H9 (cell line): ENCODE measurements around the gene SIM1. TPM values are rescaled to one million over a fixed set of nuclear protein-coding genes. Genes with fewer than 3 reads are reported as not detected.

Source experiments
- DNase-seq: peaks from one replicate; pipeline ENCODE4 v3.0.0-alpha.2; 2017
- H2AFZ ChIP-seq: one replicate; pipeline ENCODE4 v1.6.1; 2013; ENCODE audit warnings: mild to moderate bottlenecking, low read length, control low read depth, moderate library complexity
- H2AK5ac ChIP-seq: 2 replicates; pipeline ENCODE4 v1.6.1; 2013; ENCODE audit warnings: low read length, control low read depth, mixed read lengths; ENCODE audit not compliant: insufficient read length
- H2BK120ac ChIP-seq: one replicate; pipeline ENCODE4 v1.6.1; 2013; ENCODE audit warnings: low read depth, mild to moderate bottlenecking, low read length, control low read depth, inconsistent platforms; ENCODE audit not compliant: poor library complexity, severe bottlenecking
- H2BK12ac ChIP-seq: 2 replicates; pipeline ENCODE4 v1.6.1; 2013; ENCODE audit warnings: low read length, control low read depth, mixed read lengths, low read depth; ENCODE audit not compliant: insufficient read length
- H2BK15ac ChIP-seq: 2 replicates; pipeline ENCODE4 v1.6.1; 2013; ENCODE audit warnings: low read depth, low read length, control low read depth
- H2BK20ac ChIP-seq: one replicate; pipeline ENCODE4 v1.6.1; 2013; ENCODE audit warnings: low read depth, mild to moderate bottlenecking, low read length, control low read depth, inconsistent platforms; ENCODE audit not compliant: poor library complexity, severe bottlenecking
- H2BK5ac ChIP-seq: 2 replicates; pipeline ENCODE4 v1.6.1; 2013; ENCODE audit warnings: low read length, control low read depth, mixed read lengths; ENCODE audit not compliant: insufficient read length
- H3K14ac ChIP-seq: 2 replicates; pipeline ENCODE4 v1.6.1; 2013; ENCODE audit warnings: low read length, control low read depth; ENCODE audit not compliant: insufficient read depth
- H3K18ac ChIP-seq: 2 replicates; pipeline ENCODE4 v1.6.1; 2013; ENCODE audit warnings: low read depth, mild to moderate bottlenecking, mixed read lengths, low read length, control low read depth; ENCODE audit not compliant: insufficient read length
- H3K23ac ChIP-seq: 2 replicates; pipeline ENCODE4 v1.6.1; 2013; ENCODE audit warnings: low read length, control low read depth, mixed read lengths, low read depth; ENCODE audit not compliant: insufficient read length
- H3K23me2 ChIP-seq: 2 replicates; pipeline ENCODE4 v1.6.1; 2013; ENCODE audit warnings: low read depth, mild to moderate bottlenecking, mixed read lengths, low read length, control low read depth; ENCODE audit not compliant: insufficient read length, poor library complexity, severe bottlenecking
- H3K27ac ChIP-seq: 2 replicates; pipeline ENCODE4 v1.5.1; 2013; ENCODE audit warnings: low read length, control low read depth, mixed read lengths, low read depth; ENCODE audit not compliant: insufficient read length
- H3K27me3 ChIP-seq: 2 replicates; pipeline ENCODE4 v1.6.1; 2013; ENCODE audit warnings: low read length, control low read depth, inconsistent platforms; ENCODE audit not compliant: insufficient read depth
- H3K4ac ChIP-seq: 2 replicates; pipeline ENCODE4 v1.6.1; 2013; ENCODE audit warnings: low read depth, mild to moderate bottlenecking, control low read depth, inconsistent platforms, low read length, moderate library complexity
- H3K4me1 ChIP-seq: 2 replicates; pipeline ENCODE4 v1.6.1; 2013; ENCODE audit warnings: low read length, control low read depth, inconsistent platforms; ENCODE audit not compliant: insufficient read depth
- H3K4me2 ChIP-seq: 2 replicates; pipeline ENCODE4 v1.6.1; 2013; ENCODE audit warnings: low read length, control low read depth, mixed read lengths; ENCODE audit not compliant: insufficient read length, insufficient read depth
- H3K56ac ChIP-seq: 2 replicates; pipeline ENCODE4 v1.6.1; 2013; ENCODE audit warnings: low read depth, mild to moderate bottlenecking, mixed read lengths, low read length, control low read depth; ENCODE audit not compliant: insufficient read length
- H3K79me1 ChIP-seq: 2 replicates; pipeline ENCODE4 v1.6.1; 2013; ENCODE audit warnings: low read depth, mild to moderate bottlenecking, moderate library complexity, low read length, control low read depth, inconsistent platforms; ENCODE audit not compliant: insufficient read depth, poor library complexity, severe bottlenecking
- H3K79me2 ChIP-seq: 2 replicates; pipeline ENCODE4 v1.6.1; 2013; ENCODE audit warnings: low read length, control low read depth, inconsistent platforms; ENCODE audit not compliant: insufficient read depth
- H3K9ac ChIP-seq: 2 replicates; pipeline ENCODE4 v1.6.1; 2013; ENCODE audit warnings: low read length, control low read depth, mixed read lengths; ENCODE audit not compliant: insufficient read length; ENCODE audit errors: extremely low read depth
- H3K9me3 ChIP-seq: one replicate; pipeline ENCODE4 v1.6.1; 2013; ENCODE audit warnings: low read depth, low read length, inconsistent platforms; ENCODE audit not compliant: control insufficient read depth
- H3T11ph ChIP-seq: one replicate; pipeline ENCODE4 v1.6.1; 2013; ENCODE audit warnings: mild to moderate bottlenecking, low read length, control low read depth, inconsistent platforms
- H4K20me1 ChIP-seq: one replicate; pipeline ENCODE4 v1.6.1; 2013; ENCODE audit not compliant: control insufficient read depth, insufficient read length, insufficient read depth
- H4K5ac ChIP-seq: 2 replicates; pipeline ENCODE4 v1.6.1; 2013; ENCODE audit warnings: low read depth, mild to moderate bottlenecking, mixed read lengths, low read length, control low read depth; ENCODE audit not compliant: insufficient read length
- H4K8ac ChIP-seq: replicated peaks from 2 replicates; pipeline ENCODE4 v1.6.1; 2013; ENCODE audit warnings: low read length, control low read depth, mixed read lengths, low read depth; ENCODE audit not compliant: insufficient read length
- H4K91ac ChIP-seq: 2 replicates; pipeline ENCODE4 v1.6.1; 2013; ENCODE audit warnings: low read depth, mild to moderate bottlenecking, moderate library complexity, mixed read lengths, low read length, control low read depth; ENCODE audit not compliant: insufficient read length
- H3K27ac Mint-ChIP-seq, 3 experiments: 2 replicates in 2 of 3; 3 replicates in 1 of 3; pipeline ENCODE4 v1.8.0; 2020 to 2021; ENCODE audit warnings: mixed read lengths in 3 of 3, mild to moderate bottlenecking in 1 of 3, moderate library complexity in 1 of 3
- H3K27me3 Mint-ChIP-seq: 2 replicates; pipeline ENCODE4 v1.8.0; 2021; ENCODE audit warnings: low read depth, mild to moderate bottlenecking, moderate library complexity, mixed read lengths
- H3K36me3 Mint-ChIP-seq, 3 experiments: 2 replicates in 2 of 3; 3 replicates in 1 of 3; pipeline ENCODE4 v1.8.0; 2020 to 2021; ENCODE audit warnings: low read depth in 3 of 3, mixed read lengths in 3 of 3; ENCODE audit not compliant: insufficient read depth in 1 of 3
- H3K4me1 Mint-ChIP-seq, 2 experiments: 2 replicates each; pipeline ENCODE4 v1.8.0; 2020; ENCODE audit warnings: mixed read lengths in 2 of 2
- H3K4me3 Mint-ChIP-seq, 2 experiments: 2 replicates in 1 of 2; 3 replicates in 1 of 2; pipeline ENCODE4 v1.8.0; 2020 to 2021; ENCODE audit warnings: mild to moderate bottlenecking in 2 of 2, mixed read lengths in 2 of 2, moderate library complexity in 1 of 2
- H3K9me3 Mint-ChIP-seq, 2 experiments: 2 replicates in 1 of 2; 3 replicates in 1 of 2; pipeline ENCODE4 v1.8.0; 2020; ENCODE audit warnings: mild to moderate bottlenecking in 2 of 2, mixed read lengths in 2 of 2, moderate library complexity in 1 of 2
- total RNA-seq: library from RNA; stranded (reverse); gene quantifications from 2 replicates; pipeline ENCODE4 v1.2.1, GENCODE V29; 2021
- TF ChIP-seq, protein P1 (sequence below): fragments of 200-600 bp; sonication (generic); conservative IDR thresholded peaks from 3 replicates; pipeline ENCODE4 v1.8.0; 2021; ENCODE audit warnings: antibody characterized with exemption, mild to moderate bottlenecking

SIM1 gene
- total RNA-seq, 1 experiment from 2014 or later = not detected

DNA sequence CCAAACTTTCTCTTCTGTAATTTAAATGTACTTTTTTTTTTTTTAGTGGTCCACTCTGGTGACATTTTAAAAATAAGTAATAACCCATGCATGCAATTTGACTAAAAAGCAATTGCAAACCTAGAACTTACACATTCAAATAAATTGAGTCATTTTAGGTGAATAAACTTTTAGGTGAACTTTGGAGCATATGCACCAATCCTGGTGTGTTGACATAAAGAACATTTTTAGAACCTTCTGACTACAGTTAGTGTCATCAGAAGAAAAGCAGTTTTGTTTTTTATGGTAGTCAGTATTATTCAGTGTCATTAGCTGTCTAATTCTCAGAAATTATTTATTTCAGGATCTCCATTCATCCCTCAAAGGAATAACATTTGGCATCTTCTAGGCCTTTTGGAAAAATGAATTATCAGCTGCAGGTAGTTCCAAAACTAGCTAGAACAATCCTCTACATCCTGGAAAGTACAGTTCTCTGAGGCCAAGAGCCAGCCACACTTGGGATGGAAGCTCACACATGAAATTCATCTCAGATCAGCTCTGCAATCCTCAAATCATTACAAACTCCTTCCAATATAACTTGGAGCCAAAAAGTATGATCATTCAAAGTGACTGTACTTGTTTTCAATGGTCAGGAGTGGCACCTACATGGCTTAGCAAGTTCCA is 38.5 kb upstream of the SIM1 start:
- Histone ChIP-seq H4K8ac (no peak overlapping the region), H3K4me1 (no peaks in the 10 kb centered on the region; the same call in 1 of the 2 replicates), H3K79me1 (no peaks in the 10 kb centered on the region), H3K56ac (no peak overlapping the region), H4K20me1 (no peaks in the 10 kb centered on the region), H2BK120ac (no peak overlapping the region), H3K18ac (no peak overlapping the region), H3K9ac (no peak overlapping the region), H3K79me2 (no peaks in the 10 kb centered on the region), H3K4me2 (no peak overlapping the region), H2BK15ac (no peak overlapping the region), H3K14ac (no peak overlapping the region), H3T11ph (no peak overlapping the region), H3K27ac (no peak overlapping the region), H3K4ac (no peak overlapping the region), H4K91ac (no peak overlapping the region), H2AFZ (no peak overlapping the region), H2AK5ac (no peak overlapping the region), H3K23ac (no peak overlapping the region), H2BK20ac (no peak overlapping the region), H2BK12ac (no peak overlapping the region), H4K5ac (no peak overlapping the region), H3K27me3 (no peaks in the 10 kb centered on the region), H2BK5ac (no peak overlapping the region), H3K9me3 (no peaks in the 10 kb centered on the region), H3K23me2 (no peaks in the 10 kb centered on the region)
- no peaks in the 10 kb centered on the region; a peak in 1 of 7 replicates for H3K36me3 Mint-ChIP-seq
- H3K27me3 Mint-ChIP-seq = no peaks in the 10 kb centered on the region
- TF ChIP-seq, protein P1, sequence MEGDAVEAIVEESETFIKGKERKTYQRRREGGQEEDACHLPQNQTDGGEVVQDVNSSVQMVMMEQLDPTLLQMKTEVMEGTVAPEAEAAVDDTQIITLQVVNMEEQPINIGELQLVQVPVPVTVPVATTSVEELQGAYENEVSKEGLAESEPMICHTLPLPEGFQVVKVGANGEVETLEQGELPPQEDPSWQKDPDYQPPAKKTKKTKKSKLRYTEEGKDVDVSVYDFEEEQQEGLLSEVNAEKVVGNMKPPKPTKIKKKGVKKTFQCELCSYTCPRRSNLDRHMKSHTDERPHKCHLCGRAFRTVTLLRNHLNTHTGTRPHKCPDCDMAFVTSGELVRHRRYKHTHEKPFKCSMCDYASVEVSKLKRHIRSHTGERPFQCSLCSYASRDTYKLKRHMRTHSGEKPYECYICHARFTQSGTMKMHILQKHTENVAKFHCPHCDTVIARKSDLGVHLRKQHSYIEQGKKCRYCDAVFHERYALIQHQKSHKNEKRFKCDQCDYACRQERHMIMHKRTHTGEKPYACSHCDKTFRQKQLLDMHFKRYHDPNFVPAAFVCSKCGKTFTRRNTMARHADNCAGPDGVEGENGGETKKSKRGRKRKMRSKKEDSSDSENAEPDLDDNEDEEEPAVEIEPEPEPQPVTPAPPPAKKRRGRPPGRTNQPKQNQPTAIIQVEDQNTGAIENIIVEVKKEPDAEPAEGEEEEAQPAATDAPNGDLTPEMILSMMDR = no peak
- no peak for DNase-seq
- H3K9me3 Mint-ChIP-seq = peaks cover 2 to 7% of the 10 kb centered on the region in 2 experiments; a peak in 2 of 5 replicates
- peaks cover 0 to 6% of the 10 kb centered on the region in 2 experiments; a peak in 1 of 4 replicates for H3K4me1 Mint-ChIP-seq
- H3K4me3 Mint-ChIP-seq = no peak overlapping the region
- no peak overlapping the region for H3K27ac Mint-ChIP-seq
